IMR-90 (cell line): ENCODE data around the gene COL18A1.

ENCODE experiments used
- CHD1 ChIP-seq: IDR thresholded peaks from 2 replicates; pipeline ENCODE4 v1.6.1; 2012; ENCODE audit warnings: low read depth, low read length, improper control_type of control experiment
- ELK1 ChIP-seq: fragments of 150-350 bp; IDR thresholded peaks from 2 replicates; pipeline ENCODE4 v1.6.1; 2016; ENCODE audit warnings: low read depth, mild to moderate bottlenecking, low read length, moderate library complexity, borderline replicate concordance
- FOS ChIP-seq: fragments of 150-350 bp; IDR thresholded peaks from 2 replicates; pipeline ENCODE4 v1.6.1; 2016; ENCODE audit warnings: low read depth, low read length
- MAFK ChIP-seq: IDR thresholded peaks from 2 replicates; pipeline ENCODE4 v1.6.1; 2012; ENCODE audit warnings: low read depth, low read length, improper control_type of control experiment
- MXI1 ChIP-seq: IDR thresholded peaks from 2 replicates; pipeline ENCODE4 v1.6.1; 2012; ENCODE audit warnings: low read depth, mild to moderate bottlenecking, low read length, moderate library complexity, borderline replicate concordance
- NFE2L2 ChIP-seq: fragments of 150-350 bp; IDR thresholded peaks from 2 replicates; pipeline ENCODE4 v1.6.1; 2016; ENCODE audit warnings: low read depth, mild to moderate bottlenecking, low read length
- POLR2A ChIP-seq: IDR thresholded peaks from 2 replicates; pipeline ENCODE4 v1.6.1; 2012; ENCODE audit warnings: mild to moderate bottlenecking, low read depth, low read length
- RAD21 ChIP-seq: IDR thresholded peaks from 2 replicates; pipeline ENCODE4 v1.6.1; 2012; ENCODE audit warnings: low read length, improper control_type of control experiment
- RCOR1 ChIP-seq: IDR thresholded peaks from 2 replicates; pipeline ENCODE4 v1.6.1; 2012; ENCODE audit warnings: mild to moderate bottlenecking, low read length, improper control_type of control experiment; ENCODE audit not compliant: insufficient replicate concordance
- RFX5 ChIP-seq: IDR thresholded peaks from 2 replicates; pipeline ENCODE4 v1.8.0; 2012; ENCODE audit warnings: low read depth, mild to moderate bottlenecking, low read length, moderate library complexity
- SMC3 ChIP-seq: fragments of 150-350 bp; IDR thresholded peaks from 2 replicates; pipeline ENCODE4 v1.6.1; 2016; ENCODE audit warnings: low read depth, mild to moderate bottlenecking, antibody characterized with exemption, low read length, moderate library complexity
- USF2 ChIP-seq: fragments of 150-350 bp; IDR thresholded peaks from 2 replicates; pipeline ENCODE4 v1.6.1; 2017; ENCODE audit warnings: mild to moderate bottlenecking, antibody characterized with exemption, low read length, low read depth
- TF ChIP-seq, protein P1 (sequence below): conservative IDR thresholded peaks from 2 replicates; pipeline ENCODE4 v1.5.1; 2012; ENCODE audit warnings: mild to moderate bottlenecking, low read depth, low read length, improper control_type of control experiment

DNA sequence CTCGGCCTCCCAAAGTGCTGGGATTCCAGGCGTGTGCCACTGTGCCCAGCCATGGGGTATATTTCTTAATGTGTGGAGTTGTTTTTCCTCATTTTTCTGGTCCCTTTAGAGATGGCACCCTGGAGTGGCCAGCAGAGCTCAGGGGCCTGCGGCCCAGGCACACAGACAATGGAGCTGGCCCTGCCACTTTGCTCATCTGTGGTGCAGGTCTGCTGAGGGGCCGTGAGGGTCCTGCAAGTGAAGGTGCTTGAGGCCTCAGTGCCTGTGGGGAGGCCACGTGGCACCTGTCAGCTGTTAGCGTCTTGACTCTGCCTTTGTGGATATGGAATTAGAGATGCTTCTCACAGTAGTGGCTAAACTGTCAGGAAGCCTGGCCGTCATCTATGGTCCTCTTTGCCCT lies 7.5 kb downstream of the COL18A1 start:
- TF ChIP-seq, protein P1, sequence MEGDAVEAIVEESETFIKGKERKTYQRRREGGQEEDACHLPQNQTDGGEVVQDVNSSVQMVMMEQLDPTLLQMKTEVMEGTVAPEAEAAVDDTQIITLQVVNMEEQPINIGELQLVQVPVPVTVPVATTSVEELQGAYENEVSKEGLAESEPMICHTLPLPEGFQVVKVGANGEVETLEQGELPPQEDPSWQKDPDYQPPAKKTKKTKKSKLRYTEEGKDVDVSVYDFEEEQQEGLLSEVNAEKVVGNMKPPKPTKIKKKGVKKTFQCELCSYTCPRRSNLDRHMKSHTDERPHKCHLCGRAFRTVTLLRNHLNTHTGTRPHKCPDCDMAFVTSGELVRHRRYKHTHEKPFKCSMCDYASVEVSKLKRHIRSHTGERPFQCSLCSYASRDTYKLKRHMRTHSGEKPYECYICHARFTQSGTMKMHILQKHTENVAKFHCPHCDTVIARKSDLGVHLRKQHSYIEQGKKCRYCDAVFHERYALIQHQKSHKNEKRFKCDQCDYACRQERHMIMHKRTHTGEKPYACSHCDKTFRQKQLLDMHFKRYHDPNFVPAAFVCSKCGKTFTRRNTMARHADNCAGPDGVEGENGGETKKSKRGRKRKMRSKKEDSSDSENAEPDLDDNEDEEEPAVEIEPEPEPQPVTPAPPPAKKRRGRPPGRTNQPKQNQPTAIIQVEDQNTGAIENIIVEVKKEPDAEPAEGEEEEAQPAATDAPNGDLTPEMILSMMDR, result no peak
- TF ChIP-seq RAD21, result no peak
- TF ChIP-seq USF2, result no peak
- no peak for TF ChIP-seq FOS
- no peak for TF ChIP-seq SMC3
- TF ChIP-seq POLR2A, result no peak
- TF ChIP-seq CHD1, result no peak
- no peak for TF ChIP-seq RCOR1
- TF ChIP-seq MXI1, result no peak
- no peak for TF ChIP-seq MAFK
- TF ChIP-seq ELK1, result no peak
- no peak for TF ChIP-seq RFX5
- TF ChIP-seq NFE2L2, result no peak
